HL-60 (cell line): ENCODE measurements around the gene CHMP6.

Source experiments
- POLR2AphosphoS5 ChIP-seq: IDR thresholded peaks from 2 replicates; pipeline ENCODE4 v1.6.1; 2012; ENCODE audit warnings: low read depth
- TF ChIP-seq, protein P1 (sequence below): IDR thresholded peaks from one replicate; pipeline ENCODE4 v1.5.1; 2011; ENCODE audit warnings: low read length, control low read depth, inconsistent platforms; ENCODE audit not compliant: insufficient read depth

DNA sequence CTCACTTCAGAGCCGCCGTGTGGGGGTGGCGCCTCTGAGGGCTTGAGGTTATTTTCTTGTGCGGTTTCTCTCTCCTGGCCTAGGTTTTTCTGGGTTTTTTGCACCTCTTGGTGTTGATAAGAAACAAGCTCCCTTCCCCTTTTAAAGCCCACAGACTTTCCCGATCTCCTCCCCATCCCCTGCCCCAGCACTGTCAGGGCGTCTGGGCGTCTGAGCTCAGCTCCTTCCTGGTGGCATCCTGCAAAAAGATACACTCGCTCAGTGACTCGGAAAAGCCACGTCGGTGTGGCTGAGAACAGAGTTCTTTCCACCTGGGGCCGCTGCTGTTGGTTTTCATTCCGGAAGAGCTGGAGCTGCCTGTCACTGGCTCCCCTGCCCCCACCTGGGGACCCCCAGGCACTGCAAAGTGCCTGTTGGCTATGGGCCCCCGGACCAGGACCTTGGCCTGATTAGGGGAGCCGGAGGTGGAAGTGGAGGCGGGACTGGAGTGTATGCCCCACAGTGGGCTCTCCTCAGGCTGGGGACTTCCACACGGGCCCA, 57.8 kb downstream of the CHMP6 start:
- TF ChIP-seq POLR2AphosphoS5, result no peak
- TF ChIP-seq, protein P1, sequence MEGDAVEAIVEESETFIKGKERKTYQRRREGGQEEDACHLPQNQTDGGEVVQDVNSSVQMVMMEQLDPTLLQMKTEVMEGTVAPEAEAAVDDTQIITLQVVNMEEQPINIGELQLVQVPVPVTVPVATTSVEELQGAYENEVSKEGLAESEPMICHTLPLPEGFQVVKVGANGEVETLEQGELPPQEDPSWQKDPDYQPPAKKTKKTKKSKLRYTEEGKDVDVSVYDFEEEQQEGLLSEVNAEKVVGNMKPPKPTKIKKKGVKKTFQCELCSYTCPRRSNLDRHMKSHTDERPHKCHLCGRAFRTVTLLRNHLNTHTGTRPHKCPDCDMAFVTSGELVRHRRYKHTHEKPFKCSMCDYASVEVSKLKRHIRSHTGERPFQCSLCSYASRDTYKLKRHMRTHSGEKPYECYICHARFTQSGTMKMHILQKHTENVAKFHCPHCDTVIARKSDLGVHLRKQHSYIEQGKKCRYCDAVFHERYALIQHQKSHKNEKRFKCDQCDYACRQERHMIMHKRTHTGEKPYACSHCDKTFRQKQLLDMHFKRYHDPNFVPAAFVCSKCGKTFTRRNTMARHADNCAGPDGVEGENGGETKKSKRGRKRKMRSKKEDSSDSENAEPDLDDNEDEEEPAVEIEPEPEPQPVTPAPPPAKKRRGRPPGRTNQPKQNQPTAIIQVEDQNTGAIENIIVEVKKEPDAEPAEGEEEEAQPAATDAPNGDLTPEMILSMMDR, result no peak
